ENCODE data around the gene C10orf71.

- TF ChIP-seq, protein P1, sequence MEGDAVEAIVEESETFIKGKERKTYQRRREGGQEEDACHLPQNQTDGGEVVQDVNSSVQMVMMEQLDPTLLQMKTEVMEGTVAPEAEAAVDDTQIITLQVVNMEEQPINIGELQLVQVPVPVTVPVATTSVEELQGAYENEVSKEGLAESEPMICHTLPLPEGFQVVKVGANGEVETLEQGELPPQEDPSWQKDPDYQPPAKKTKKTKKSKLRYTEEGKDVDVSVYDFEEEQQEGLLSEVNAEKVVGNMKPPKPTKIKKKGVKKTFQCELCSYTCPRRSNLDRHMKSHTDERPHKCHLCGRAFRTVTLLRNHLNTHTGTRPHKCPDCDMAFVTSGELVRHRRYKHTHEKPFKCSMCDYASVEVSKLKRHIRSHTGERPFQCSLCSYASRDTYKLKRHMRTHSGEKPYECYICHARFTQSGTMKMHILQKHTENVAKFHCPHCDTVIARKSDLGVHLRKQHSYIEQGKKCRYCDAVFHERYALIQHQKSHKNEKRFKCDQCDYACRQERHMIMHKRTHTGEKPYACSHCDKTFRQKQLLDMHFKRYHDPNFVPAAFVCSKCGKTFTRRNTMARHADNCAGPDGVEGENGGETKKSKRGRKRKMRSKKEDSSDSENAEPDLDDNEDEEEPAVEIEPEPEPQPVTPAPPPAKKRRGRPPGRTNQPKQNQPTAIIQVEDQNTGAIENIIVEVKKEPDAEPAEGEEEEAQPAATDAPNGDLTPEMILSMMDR (IDR thresholded peaks at IDR 0.05), result no peak
- TF ChIP-seq TCF7L2 (IDR thresholded peaks at IDR 0.05; ENCODE audit: low read depth, low read length), result no peak
These were observed 24.9 kb downstream of the C10orf71 start for GRCh38 chr10:49323896-49324270.
